ENCODE measurements around the gene CHRNE.

DNA sequence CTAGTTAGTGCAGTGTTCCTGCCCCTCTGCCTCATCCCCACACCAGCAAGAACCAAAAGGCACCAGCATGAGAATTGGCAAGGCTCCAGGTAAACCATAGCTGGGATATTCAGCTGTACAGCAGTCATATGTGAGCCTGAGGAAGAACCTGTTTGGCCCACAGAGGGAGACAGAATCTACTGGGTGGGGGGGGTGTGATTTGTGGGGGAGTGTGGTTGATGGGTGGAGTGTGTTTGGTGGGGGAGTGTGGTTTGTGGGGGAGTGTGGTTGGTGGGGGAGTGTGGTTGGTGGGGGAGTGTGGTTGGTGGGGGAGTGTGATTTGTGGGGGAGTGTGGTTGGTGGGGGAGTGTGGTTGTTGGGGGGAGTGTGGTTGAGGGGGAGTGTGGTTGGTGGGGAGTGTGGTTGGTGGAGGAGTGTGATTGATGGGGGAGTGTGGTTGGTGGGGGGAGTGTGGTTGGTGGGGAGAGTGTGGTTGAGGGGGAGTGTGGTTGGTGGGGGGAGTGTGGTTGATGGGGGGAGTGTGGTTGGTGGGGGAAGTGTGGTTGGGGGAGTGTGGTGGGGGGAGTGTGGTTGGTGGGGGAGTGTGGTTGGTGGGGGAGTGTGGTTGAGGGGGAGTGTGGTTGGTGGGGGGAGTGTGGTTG is 50.2 kb downstream of the CHRNE start:
- TF ChIP-seq EZH2phosphoT487 (IDR thresholded peaks at IDR 0.05; ENCODE audit: low read depth): no peak
- TF ChIP-seq, protein P1, sequence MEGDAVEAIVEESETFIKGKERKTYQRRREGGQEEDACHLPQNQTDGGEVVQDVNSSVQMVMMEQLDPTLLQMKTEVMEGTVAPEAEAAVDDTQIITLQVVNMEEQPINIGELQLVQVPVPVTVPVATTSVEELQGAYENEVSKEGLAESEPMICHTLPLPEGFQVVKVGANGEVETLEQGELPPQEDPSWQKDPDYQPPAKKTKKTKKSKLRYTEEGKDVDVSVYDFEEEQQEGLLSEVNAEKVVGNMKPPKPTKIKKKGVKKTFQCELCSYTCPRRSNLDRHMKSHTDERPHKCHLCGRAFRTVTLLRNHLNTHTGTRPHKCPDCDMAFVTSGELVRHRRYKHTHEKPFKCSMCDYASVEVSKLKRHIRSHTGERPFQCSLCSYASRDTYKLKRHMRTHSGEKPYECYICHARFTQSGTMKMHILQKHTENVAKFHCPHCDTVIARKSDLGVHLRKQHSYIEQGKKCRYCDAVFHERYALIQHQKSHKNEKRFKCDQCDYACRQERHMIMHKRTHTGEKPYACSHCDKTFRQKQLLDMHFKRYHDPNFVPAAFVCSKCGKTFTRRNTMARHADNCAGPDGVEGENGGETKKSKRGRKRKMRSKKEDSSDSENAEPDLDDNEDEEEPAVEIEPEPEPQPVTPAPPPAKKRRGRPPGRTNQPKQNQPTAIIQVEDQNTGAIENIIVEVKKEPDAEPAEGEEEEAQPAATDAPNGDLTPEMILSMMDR (IDR thresholded peaks at IDR 0.05; ENCODE audit: low read depth, low read length): no peak

Data from OCI-LY3 (cell line).